NCI-H1417 treated with DMSO at 0.1 percent for 48 hours (cell line): ENCODE results near the gene ASB7.

Experiments
- DNase-seq: peaks from one replicate; lab custom pipeline; 2025; lab: John Stamatoyannopoulos, UW

Gene ASB7

GRCh38 chr15:100686021-100686724 lies 83.8 kb downstream of the ASB7 start:
- DNase-seq = no peak

- no peak for DNase-seq
These were observed 84.5 kb downstream of the ASB7 start for GRCh38 chr15:100686725-100687473.

- DNase-seq = no peak
These were observed 85.3 kb downstream of the ASB7 start for GRCh38 chr15:100687582-100688141.

GRCh38 chr15:100688549-100689120 lies 86.2 kb downstream of the ASB7 start:
- no peak for DNase-seq

- no peak for DNase-seq
These were observed 86.9 kb downstream of the ASB7 start for GRCh38 chr15:100689131-100689899.

GRCh38 chr15:100690032-100690794 lies 87.8 kb downstream of the ASB7 start:
- DNase-seq = no peak

- no peak for DNase-seq
These were observed 88.4 kb downstream of the ASB7 start for GRCh38 chr15:100690795-100691158.

GRCh38 chr15:100691321-100691720 lies 88.9 kb downstream of the ASB7 start:
- DNase-seq = no peak

GRCh38 chr15:100692246-100692645 lies 89.9 kb downstream of the ASB7 start:
- DNase-seq = no peak

- no peak for DNase-seq
These were observed 90.3 kb downstream of the ASB7 start for GRCh38 chr15:100692671-100693070.

GRCh38 chr15:100693451-100693850 lies 91.1 kb downstream of the ASB7 start:
- no peak for DNase-seq

- no peak for DNase-seq
These were observed 92.1 kb downstream of the ASB7 start for GRCh38 chr15:100694381-100695021.

- no peak for DNase-seq
These were observed 92.7 kb downstream of the ASB7 start for GRCh38 chr15:100695048-100695447.

- DNase-seq = no peak
These were observed 94.1 kb downstream of the ASB7 start for GRCh38 chr15:100696452-100696851.
